Immature natural killer cell (primary cell): ENCODE data around the gene AFAP1L1. TPM values are rescaled to one million over a fixed set of nuclear protein-coding genes. Genes with fewer than 3 reads are reported as not detected.
A peak's percentile ranks its signal among the peaks of the same experiment; 100 is the strongest.

Experiments
- DNase-seq, 3 donors: peaks; one replicate each; pipeline ENCODE4 v3.0.0; 2022; ENCODE audit warnings: mixed read lengths in 1 of 3
- H3K27ac Mint-ChIP-seq, 6 donors: one replicate each; pipeline ENCODE4 v1.8.0; 2020; ENCODE audit warnings: mixed read lengths in 6 of 6, mild to moderate bottlenecking in 5 of 6, inconsistent platforms in 4 of 6, moderate library complexity in 3 of 6
- H3K27me3 Mint-ChIP-seq, 3 donors: one replicate each; pipeline ENCODE4 v1.8.0; 2020 to 2021; ENCODE audit warnings: low read depth in 3 of 3, mild to moderate bottlenecking in 3 of 3, mixed read lengths in 3 of 3, moderate library complexity in 3 of 3, inconsistent platforms in 1 of 3
- H3K36me3 Mint-ChIP-seq, 3 donors: one replicate each; pipeline ENCODE4 v1.8.0; 2020; ENCODE audit warnings: mixed read lengths in 3 of 3, inconsistent platforms in 2 of 3, mild to moderate bottlenecking in 2 of 3
- H3K4me1 Mint-ChIP-seq, 2 donors: one replicate each; pipeline ENCODE4 v1.8.0; 2020; ENCODE audit warnings: inconsistent platforms in 2 of 2, mild to moderate bottlenecking in 2 of 2, mixed read lengths in 2 of 2, moderate library complexity in 1 of 2
- H3K4me3 Mint-ChIP-seq, 5 donors: one replicate each; pipeline ENCODE4 v1.8.0; 2020; ENCODE audit warnings: mild to moderate bottlenecking in 5 of 5, mixed read lengths in 5 of 5, inconsistent platforms in 3 of 5, moderate library complexity in 3 of 5
- H3K9me3 Mint-ChIP-seq, 6 donors: one replicate each; pipeline ENCODE4 v1.8.0; 2020; ENCODE audit warnings: mild to moderate bottlenecking in 6 of 6, mixed read lengths in 6 of 6, inconsistent platforms in 4 of 6, moderate library complexity in 3 of 6
- polyA plus RNA-seq, 3 donors: library from polyadenylated mRNA; unstranded; fragments of 300-500 nt; fragmentation: Illumina TruSeq; gene quantifications; one replicate each; pipeline ENCODE4 v1.2.3, GENCODE V29; 2021

AFAP1L1 gene
- polyA plus RNA-seq = under 1 TPM in 2 of 3 donors, not detected in 1; 0.28 to 0.83 TPM

DNA sequence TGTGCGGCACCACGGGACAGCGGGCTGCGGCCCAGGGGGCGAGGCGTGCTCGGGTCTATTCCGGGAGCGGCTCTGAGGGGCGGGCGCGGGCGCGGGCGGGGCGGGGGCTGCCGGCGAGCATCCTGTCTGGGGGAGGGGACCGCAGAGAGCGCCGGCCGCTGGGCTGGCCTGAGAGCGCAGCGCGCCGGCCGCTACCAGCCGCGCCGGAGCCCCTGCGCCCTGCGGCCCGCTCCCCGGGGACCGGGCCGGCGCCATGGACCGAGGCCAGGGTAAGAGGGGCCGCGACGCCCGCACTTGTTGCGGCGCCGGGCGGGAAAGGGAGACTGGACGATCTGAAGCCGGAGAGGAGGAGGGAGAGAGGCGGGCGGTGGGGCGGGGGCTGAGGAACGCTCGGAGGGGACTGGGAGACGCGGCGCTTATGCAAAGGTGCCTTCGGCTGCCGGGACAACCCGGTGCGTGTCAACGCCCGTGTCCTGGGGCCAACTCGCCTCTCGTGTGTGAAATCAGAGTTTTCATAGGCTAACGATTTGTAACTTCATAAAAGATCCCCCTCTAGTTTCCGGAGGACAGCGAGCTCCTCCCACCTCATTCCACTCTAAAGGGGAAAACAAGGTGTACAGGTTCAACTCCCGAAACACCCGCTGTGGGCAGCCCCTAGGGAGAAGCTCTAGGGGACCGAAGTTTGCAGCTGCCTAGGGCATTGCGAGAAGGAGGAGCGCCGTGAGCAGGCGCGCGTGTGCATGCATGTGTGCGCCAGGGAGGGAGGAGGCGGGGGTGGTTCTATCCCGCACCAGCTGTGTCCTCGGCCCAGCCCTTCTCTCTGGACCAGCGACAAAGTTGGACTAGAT, at the start of gene AFAP1L1:
TSS of gene AFAP1L1 (plus strand) at position 144 of the 848 bp plus-strand sequence. CDS start at position 254, 110 bp downstream.
- Mint-ChIP-seq H3K27ac (no peak within 1 kb of the TSS), H3K27me3 (peaks cover 9 to 34% (median 10%) of the 10 kb centered on the region in 3 donors), H3K9me3 (peaks cover 0 to 20% (median 2%) of the 10 kb centered on the region in 6 donors), H3K4me3 (peak within 1 kb of the TSS; percentile 81 to 87 (median 84)), H3K4me1 (peaks cover 6 to 7% of the 10 kb centered on the region in 2 donors), H3K36me3 (peaks cover 0 to 9% (median 5%) of the 10 kb centered on the region in 3 donors)
- peak in 1 of 3 donors; percentile 7 for DNase-seq

DNA sequence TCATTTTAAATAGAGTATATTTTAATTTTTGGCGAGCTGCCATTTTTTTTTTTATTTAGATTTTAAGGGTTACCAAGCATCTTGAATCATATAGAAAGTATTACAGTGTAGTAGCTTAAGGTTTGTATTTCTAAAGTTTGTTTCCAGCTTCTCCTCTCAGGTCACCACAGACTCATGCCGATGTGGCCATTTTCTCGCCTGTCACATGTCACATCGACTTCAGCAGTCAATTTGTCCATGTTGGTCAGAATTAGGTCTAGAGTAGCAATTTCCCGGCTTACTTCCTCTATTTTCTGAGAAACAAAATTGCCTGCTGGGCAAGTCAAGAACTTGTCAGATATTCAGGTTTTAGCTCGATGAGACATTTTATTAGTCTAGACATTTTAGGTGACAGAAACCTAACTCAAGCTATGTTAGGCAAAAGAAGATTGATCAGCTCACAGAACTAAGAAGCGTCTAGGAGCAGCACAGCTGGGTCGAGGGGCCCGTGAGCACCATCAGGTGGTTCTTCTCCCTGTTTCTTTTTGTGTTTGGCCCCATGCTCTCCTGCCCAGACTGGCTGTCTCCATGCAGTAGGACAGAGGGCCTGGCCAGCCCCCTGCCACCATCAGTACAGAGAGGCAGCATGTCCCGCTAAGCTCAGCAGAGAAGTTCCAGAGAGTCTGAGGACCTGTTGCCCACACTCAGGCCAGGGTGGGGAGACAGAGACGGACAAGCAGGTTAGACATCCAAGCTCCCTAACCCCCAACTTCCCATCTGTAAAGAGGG, 48.4 kb upstream of the AFAP1L1 start:
- DNase-seq = no peak
- Mint-ChIP-seq H3K4me1 (no peaks in the 10 kb centered on the region), H3K9me3 (no peaks in the 10 kb centered on the region), H3K4me3 (no peak overlapping the region), H3K27ac (no peak overlapping the region), H3K36me3 (no peaks in the 10 kb centered on the region), H3K27me3 (peaks cover 0 to 3% (median 1%) of the 10 kb centered on the region in 3 donors)

DNA sequence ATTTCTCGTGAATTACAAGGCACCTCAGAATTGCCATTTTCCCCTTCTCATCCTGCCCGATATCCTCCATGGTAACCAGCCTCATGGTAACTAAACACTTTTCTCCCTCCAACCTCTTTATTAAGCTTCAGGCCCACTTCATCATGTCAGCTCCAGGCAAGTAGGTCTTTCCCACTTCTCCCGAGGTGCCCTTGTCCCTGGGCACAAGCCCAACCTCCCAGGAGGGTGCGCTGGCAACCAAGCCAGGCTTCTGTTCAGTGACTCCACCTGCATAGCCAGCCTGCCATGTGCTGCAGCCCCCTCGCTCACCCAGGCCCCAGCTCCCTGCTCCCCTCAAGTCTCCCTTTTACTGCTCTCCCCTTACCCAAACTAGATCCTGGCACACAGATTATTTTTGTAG, 47.4 kb upstream of the AFAP1L1 start:
- Mint-ChIP-seq H3K4me1 (no peaks in the 10 kb centered on the region), H3K27me3 (peaks cover 0 to 3% (median 1%) of the 10 kb centered on the region in 3 donors), H3K27ac (no peak overlapping the region), H3K4me3 (no peak overlapping the region), H3K9me3 (no peaks in the 10 kb centered on the region), H3K36me3 (no peaks in the 10 kb centered on the region)
- DNase-seq = no peak

DNA sequence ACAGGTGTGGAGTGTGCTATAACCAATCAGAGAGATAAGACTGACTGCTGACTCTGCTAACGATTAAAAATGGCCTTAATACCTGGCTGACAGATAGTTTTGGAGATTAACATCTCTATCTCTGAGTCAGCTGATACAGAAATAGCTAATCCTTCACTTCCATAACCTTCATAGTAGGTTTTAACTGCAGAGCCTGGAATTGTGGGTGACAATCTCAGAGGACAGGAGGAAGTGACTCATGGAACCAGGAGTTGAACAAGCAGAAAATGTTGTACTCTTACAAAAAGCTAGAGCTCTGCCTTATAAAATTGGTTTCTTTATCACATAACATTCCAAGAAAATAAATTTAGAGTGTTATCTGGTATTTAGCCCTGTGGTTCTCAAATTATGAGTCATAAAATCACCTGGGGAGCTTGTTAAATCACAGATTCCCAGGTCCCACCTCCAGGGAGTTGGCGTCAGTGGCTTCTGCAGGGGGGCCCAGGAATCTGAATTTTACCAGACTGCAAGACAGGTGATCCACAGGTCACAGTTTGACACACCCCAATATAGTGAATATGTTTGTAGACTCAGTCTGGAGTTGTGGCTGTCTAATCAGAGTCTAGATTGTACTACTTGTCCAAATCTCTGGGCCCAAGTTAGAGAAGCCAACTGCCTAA, 44.4 kb upstream of the AFAP1L1 start:
- Mint-ChIP-seq H3K4me1 (no peaks in the 10 kb centered on the region), H3K9me3 (no peaks in the 10 kb centered on the region), H3K27me3 (peaks cover 0 to 10% (median 1%) of the 10 kb centered on the region in 3 donors), H3K27ac (no peak overlapping the region), H3K4me3 (no peak overlapping the region), H3K36me3 (no peaks in the 10 kb centered on the region)
- no peak for DNase-seq

DNA sequence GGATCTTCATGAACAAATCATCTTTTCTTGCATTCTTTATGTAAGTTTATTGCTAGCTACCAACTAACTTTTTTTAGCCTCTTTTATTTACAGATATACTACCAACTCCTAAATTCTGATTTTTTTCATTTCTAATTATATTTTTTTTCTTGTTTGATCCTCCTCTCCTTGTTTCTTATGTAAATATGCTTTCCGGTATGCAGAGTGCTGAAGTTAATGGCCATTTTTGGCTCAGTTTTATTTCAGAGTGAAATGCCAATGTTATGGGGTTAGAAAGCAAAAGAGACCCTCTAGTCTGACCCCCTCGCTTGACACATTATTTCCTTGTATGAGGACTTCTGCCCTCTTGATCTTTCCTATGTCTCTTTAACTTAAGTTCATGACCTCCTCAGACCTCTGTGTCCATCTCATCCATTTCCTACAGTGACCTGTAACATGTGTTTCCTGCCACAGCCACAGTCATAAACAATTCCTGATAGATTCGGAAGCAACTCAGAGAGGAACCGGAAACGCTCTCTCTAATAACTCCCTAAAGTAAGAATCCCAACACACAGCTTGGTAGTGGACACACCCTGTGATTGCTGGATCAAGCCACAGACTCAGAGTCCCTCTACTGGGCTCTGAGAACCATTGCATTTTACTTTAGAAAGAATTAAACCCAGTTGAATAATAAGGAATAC, 42.9 kb upstream of the AFAP1L1 start:
- Mint-ChIP-seq H3K4me3 (no peak overlapping the region), H3K4me1 (no peaks in the 10 kb centered on the region), H3K27me3 (peaks cover 0 to 10% (median 5%) of the 10 kb centered on the region in 3 donors), H3K27ac (no peak overlapping the region), H3K36me3 (no peaks in the 10 kb centered on the region), H3K9me3 (no peaks in the 10 kb centered on the region)
- no peak for DNase-seq

DNA sequence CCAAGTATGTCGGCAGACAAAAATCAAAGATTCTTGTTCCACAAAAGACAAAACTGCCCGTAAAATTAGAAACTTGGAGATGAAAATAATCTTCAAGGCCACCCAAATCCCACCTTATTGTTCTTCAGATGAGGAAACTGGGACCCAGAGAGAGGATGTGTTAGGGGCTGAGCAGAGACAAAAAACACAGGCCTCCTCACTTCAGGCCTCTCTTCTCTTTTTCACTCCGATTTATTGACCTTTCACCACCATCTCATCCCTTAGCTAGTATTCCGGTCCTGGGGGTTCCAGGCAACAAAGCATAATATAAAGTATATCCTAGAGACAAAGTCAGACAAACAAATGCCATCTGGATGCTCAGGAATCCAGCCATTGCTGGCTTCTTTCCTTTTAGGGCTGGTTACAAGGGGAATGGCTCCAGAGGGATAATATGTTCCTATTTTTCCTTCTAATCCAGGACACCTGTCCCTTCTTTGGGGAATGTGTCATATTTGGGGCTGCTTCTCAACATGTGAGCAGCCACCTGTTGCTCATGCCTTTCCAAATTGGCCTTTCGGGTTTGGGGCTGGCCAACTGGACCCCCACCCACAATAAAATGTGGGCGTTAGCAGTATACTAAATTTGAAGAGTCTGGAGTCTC, 42.2 kb upstream of the AFAP1L1 start:
- Mint-ChIP-seq H3K36me3 (no peaks in the 10 kb centered on the region), H3K27me3 (peaks cover 0 to 13% (median 4%) of the 10 kb centered on the region in 3 donors), H3K4me3 (no peak overlapping the region), H3K9me3 (no peaks in the 10 kb centered on the region), H3K27ac (no peak overlapping the region), H3K4me1 (no peaks in the 10 kb centered on the region)
- DNase-seq = no peak

DNA sequence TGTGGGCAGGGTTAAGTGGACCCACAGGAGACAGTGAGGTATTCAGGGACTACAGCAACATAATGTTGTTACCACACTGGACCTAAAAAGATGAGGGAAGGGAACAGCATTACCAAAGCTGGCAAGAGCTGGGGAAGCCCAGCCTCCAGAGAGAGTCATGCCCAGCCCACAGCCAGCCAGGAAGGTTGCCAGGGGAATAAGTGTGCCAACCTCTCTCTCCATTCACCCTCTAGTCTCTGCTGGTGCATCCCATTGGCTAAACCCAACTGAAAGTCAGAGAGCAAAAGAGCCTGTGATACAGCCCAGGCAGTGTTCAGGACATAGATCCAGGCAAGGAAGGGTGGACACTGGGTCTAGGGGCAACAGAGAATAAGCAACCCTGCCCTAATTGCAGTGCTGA, 35.8 kb upstream of the AFAP1L1 start:
- Mint-ChIP-seq H3K4me1 (peaks cover 10 to 18% of the 10 kb centered on the region in 2 donors), H3K9me3 (no peaks in the 10 kb centered on the region)

DNA sequence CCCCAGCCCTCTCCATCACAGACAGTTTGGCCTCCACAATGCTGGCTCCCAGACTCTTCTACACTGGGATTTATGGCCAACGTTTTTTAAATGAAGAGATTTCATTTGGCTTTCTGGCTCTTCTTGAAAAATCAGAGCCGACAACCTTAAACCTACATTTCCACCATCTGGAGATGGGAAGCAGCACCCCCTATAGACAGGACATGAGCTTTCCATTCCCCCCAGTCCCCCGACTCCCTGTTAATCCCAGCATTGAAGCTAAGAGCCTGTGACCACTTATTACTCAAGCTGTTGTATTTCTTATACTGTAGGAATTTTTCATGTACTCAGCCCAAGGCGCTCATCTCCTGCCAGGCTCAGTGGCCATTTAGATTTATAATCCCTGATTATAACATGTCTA, 34.0 kb upstream of the AFAP1L1 start:
- H3K4me1 Mint-ChIP-seq = peaks cover 10 to 28% of the 10 kb centered on the region in 2 donors
- H3K9me3 Mint-ChIP-seq = no peaks in the 10 kb centered on the region
- peak overlapping the region in 1 of 6 donors; percentile 1 for H3K27ac Mint-ChIP-seq
- no peak for DNase-seq
- H3K4me3 Mint-ChIP-seq = no peak overlapping the region
- H3K27me3 Mint-ChIP-seq = peaks cover 3 to 8% (median 8%) of the 10 kb centered on the region in 3 donors
- H3K36me3 Mint-ChIP-seq = peaks cover 0 to 4% (median 4%) of the 10 kb centered on the region in 3 donors

More for the DNA sequence above, 35.8 kb upstream of the AFAP1L1 start:
- Mint-ChIP-seq H3K36me3 (peaks cover 0 to 4% (median 4%) of the 10 kb centered on the region in 3 donors), H3K4me3 (no peak overlapping the region), H3K27ac (peak overlapping the region in 1 of 6 donors; percentile 35), H3K27me3 (peaks cover 3 to 14% (median 8%) of the 10 kb centered on the region in 3 donors)
- DNase-seq = no peak

DNA sequence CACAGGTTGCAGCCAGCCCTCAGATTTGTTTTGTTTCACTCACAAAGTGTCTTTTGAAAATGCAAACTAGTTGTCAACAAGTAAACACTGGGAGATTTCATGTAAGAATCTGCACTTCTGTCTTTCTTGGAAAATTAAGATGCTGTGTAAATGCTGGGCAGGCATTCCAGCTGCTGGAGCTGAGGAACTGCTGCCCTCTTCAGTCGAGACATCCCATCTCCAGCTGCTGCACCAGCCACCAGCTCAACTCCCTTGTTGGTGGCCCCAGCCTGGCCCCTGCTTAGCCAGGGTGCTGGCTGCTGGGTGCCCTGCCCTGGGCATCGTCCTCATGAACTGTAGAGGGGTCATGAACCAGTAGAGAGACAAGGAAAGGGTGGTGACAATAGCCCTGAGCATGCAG, 33.1 kb upstream of the AFAP1L1 start:
- DNase-seq = no peak
- H3K4me3 Mint-ChIP-seq = no peak overlapping the region
- H3K9me3 Mint-ChIP-seq = no peaks in the 10 kb centered on the region
- H3K36me3 Mint-ChIP-seq = peaks cover 0 to 4% (median 4%) of the 10 kb centered on the region in 3 donors
- peaks cover 3 to 8% (median 5%) of the 10 kb centered on the region in 3 donors for H3K27me3 Mint-ChIP-seq
- peak overlapping the region in 2 of 6 donors; percentile 1 to 42 for H3K27ac Mint-ChIP-seq
- H3K4me1 Mint-ChIP-seq = peaks cover 10 to 28% of the 10 kb centered on the region in 2 donors

DNA sequence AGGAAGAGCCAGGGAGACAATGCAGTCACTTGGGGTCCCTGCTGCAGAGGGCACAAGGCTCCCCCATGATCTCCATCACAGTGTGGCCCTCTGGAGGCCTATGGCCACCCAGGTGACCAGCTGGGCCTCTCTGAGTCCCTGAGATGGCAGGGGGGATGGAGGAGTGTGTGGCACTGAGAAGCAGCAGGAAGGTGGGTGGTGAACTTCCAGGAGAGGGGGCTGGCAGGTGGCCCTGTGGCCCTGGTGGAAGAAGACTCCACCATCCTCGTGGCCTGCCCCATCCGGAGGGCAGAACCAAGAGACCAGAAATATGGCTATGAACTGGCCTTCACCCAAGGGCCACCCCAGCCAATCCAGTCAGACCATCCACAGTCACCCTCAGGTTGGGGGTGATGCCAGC, 31.7 kb upstream of the AFAP1L1 start:
- peaks cover 5% of the 10 kb centered on the region in 3 donors for H3K27me3 Mint-ChIP-seq
- peak overlapping the region in 4 of 5 donors; percentile 53 to 76 (median 68) for H3K4me3 Mint-ChIP-seq
- no peak for DNase-seq
- no peaks in the 10 kb centered on the region for H3K9me3 Mint-ChIP-seq
- H3K4me1 Mint-ChIP-seq = peaks cover 10 to 28% of the 10 kb centered on the region in 2 donors
- H3K36me3 Mint-ChIP-seq = peaks cover 0 to 4% (median 4%) of the 10 kb centered on the region in 3 donors
- H3K27ac Mint-ChIP-seq = peak overlapping the region in 4 of 6 donors; percentile 62 to 88 (median 67)

DNA sequence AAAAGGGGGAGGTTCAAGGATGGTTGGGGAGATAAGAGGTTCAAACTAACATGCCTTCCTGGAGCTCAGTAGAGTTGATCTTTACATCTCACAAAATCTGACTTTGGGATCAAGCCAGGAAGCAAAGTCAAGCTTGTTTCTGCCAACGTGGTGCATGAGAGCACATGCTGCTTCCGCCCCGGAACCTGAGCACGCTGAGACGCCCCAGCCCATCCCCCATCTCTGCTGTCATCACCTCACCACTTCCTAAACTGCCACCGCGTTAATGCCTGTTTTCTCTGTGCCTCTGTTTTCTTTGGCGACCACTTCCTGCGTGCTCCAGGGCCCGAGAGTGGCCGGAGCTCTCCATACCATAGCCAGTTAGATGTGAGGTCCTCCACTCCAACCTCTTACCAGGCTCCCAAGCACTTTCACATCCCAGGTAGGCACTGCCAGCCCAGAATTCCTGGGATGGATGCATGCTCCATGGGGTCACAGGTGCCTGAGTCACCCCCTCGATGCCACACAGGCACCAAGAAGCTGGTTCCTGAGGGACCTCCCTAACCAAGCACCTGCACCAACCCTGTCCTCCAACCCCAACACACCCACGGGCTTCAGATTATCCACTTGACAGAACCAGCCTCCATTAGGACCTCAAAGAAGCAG, 31.2 kb upstream of the AFAP1L1 start:
- Mint-ChIP-seq H3K36me3 (peaks cover 0 to 4% (median 4%) of the 10 kb centered on the region in 3 donors), H3K27me3 (peaks cover 5% of the 10 kb centered on the region in 3 donors), H3K4me1 (peaks cover 10 to 28% of the 10 kb centered on the region in 2 donors), H3K27ac (peak overlapping the region; percentile 58 to 88 (median 67)), H3K9me3 (no peaks in the 10 kb centered on the region), H3K4me3 (peak overlapping the region; percentile 25 to 76 (median 67))
- peak; percentile 52 to 82 (median 79) for DNase-seq

DNA sequence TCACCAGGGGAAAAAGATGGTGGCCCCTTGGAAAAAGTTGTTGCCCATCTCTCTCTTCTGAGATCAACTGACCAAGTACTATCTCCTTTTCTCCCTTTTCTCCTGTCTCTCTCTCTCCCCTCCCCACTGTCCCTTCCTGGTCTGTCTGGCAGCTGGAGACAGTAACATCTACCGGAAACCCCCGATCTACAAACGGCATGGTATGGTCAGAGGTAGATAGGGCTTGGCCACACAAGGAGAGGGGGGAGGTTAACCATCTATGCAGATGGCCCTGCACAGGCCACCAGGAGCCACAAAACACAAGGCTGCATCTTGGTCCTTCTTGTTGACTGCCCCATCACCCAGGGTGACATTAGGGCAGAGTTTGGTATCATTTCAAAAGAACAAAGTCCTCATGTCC, 29.3 kb upstream of the AFAP1L1 start:
- Mint-ChIP-seq H3K27ac (peak overlapping the region in 3 of 6 donors; percentile 35 to 71 (median 62)), H3K4me1 (peaks cover 10 to 28% of the 10 kb centered on the region in 2 donors)

More for the DNA sequence above, 29.3 kb upstream of the AFAP1L1 start:
- DNase-seq = no peak
- H3K4me3 Mint-ChIP-seq = no peak overlapping the region
- H3K27me3 Mint-ChIP-seq = peaks cover 3 to 6% (median 5%) of the 10 kb centered on the region in 3 donors
- H3K36me3 Mint-ChIP-seq = peaks cover 0 to 4% (median 3%) of the 10 kb centered on the region in 3 donors
- H3K9me3 Mint-ChIP-seq = no peaks in the 10 kb centered on the region
